SW 1271 (cell line): ENCODE results near the gene CNPY3.

Experiments
- DNase-seq, 2 experiments: peaks; one replicate each; lab custom pipeline; 2025; lab: John Stamatoyannopoulos, UW

The CNPY3 gene

DNA sequence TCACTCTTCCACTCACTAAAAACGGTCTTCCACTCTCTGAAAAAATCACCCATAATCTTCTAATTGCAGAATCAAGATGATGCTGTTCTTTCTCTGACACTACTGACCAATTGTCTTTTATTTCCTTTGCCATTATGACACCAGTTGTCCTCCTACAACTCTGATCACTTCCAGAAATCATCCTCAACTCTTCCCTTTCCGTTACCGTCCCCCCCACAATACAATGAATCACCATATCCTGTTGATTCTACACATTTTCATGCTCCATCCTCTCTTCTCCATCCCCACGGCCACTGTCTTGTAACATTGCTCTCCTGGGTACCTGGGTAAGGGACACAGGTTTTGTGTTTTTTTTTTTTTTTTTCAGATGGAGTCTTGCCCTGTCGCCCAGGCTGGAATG is 52.6 kb downstream of the CNPY3 start:
- no peak for DNase-seq

DNA sequence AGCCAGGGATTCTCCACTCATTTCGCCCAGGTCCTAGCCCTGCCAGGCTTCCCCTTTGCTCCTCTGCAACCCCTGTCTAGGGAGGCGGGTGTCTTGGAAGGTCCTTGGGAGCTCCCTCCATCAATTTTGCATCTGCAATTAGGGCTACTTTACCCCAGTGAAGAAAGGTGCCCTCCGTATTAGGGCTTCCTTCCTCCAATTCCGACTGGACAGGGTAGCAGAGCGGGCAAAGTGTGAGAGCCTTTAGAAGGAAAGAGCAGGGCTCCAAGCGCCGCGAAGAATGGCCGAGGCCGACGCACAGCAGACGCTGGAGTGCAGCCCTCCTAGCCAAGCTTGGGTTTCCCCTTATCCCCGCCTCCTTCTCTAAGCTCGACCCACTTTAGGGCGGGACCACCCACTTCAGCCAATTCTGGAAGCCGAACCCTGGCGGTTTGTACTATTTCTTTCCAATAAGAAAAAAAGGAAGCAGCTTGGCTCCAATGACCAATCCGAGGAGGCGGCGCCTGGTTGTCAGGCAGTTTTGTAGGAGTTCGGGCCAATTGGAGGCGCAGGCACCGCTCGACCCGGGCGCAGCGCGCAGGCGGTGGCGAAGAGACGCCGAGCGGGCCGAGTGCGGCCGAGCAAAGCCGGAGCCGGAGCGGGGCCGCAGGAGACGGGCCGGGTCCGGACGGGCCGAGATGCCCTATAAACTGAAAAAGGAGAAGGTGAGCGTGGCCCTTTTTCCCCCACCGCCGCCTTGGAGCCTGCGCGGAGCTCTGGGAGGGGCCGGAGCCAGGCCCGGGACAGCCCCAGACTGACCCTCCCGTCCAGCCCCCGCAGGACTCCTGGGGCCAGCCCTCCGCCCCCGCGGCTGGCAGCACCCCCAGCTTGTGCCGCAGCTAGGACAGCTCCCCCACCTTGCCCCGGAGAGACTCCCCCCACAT is 55.0 kb downstream of the CNPY3 start, which contains the start of gene PPP2R5D:
PPP2R5D (plus strand) TSS at position 570 of the 923 bp plus-strand sequence; CDS start at position 678, 108 bp downstream.
- DNase-seq: peak; percentile 98 to 99

DNA sequence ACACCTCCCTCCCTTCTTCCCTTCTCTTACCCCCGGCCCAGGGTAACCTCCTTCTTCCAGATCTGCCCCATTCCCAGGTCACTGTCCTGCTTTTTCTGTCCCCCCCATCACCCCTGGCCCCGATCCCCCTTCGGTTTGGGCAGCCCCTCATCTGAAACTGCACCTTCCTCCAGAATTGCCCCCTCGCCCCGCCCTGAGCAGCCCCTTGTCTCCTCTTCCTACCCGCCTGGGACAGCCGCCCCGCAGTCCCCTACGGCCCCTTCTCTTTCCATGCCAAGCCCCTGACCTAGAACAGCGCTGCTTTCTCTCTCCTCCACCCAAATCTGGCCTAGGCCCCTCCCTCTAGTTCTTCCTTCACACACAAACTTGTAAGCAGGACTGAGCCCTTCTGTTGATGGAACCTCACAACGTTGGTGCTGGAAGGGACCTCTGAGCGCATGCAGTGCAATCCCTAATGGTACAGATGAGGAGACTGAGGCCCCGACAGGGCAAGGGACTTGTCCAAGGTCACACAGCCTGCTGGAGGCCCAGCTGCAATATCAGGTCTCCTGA is 55.7 kb downstream of the CNPY3 start:
- no peak for DNase-seq

DNA sequence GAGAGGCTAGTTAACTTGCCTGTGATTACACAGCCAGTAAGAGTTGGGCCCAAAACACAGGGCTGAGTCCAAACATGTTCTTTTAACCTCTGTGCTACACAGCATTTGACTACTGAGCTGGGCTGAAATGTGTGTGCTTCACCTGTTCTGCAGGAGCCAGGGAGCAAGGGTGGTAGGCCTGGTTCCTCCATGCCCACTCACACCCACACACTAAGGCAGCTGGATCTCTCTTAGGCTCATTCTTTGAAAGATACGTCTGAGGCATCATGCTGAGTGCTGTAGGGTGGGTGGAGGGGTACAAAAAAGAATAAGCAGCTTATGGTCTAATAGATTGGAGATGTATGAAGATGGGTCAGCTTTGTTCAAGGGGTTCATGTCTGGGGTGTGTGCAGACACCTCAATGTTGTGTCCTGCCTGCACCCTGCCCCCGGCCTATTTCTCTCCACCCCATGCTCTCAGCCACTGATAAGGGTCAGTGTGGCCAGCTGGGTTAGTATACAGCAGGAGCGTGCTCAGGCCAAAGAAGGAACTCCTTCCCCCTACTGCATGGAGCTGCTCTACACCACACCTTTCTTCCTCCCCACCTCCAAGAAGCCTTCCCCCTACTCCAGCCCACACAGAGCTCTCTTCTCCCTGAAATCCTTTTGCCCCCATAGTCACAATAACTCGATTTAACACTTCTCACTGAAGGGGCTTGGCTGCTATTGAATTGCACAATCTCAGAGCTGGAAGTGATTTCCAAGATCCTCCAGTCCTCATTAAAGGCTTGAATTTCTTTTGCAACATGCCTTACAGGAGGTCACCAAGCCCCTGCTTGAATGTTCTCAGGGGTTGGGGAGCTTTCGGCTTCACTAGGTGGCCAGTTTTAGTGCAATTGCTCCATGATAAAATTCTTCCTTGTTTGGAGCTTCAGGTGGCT is 58.5 kb downstream of the CNPY3 start:
- no peak for DNase-seq

DNA sequence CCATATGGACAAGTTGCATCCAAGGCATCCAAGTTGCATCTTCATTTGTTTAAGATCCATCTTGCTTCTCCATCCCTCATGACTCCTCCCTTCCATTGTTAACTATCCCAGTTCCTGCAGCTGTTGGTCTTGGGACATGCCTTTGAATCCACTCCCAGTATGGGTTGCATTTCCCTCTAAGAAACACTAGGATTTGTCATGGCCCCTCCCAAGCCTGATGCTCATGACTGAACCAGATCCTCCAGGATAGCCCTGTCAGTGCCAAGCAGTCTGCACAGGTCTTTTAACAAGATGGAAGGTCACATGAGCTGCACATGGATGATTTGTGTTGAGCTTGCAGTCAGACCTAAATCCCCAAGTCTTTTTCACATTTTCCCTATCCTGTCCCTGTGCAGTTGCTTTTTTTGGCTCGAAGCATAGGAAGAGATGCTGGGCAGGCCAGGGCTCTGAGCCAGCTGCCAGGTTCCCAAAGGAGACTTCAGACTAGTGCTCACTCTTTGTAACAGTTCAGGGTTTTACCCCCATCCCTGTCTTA is 59.3 kb downstream of the CNPY3 start:
- no peak for DNase-seq
